GM21526 (cell line): ENCODE measurements around the gene OR2J3.
"Not testable (repeated sequence)": the region's sequence is repeated elsewhere in the genome, so short reads cannot be mapped to it uniquely, and the experiment has no call there.

Experiments used
- ATAC-seq: cut with Tn5 transposase; IDR thresholded peaks from one replicate; pipeline ENCODE4 v1.9.1; 2021; ENCODE audit warnings: moderate library complexity; ENCODE audit not compliant: unreplicated experiment, low FRiP score

Gene OR2J3

DNA sequence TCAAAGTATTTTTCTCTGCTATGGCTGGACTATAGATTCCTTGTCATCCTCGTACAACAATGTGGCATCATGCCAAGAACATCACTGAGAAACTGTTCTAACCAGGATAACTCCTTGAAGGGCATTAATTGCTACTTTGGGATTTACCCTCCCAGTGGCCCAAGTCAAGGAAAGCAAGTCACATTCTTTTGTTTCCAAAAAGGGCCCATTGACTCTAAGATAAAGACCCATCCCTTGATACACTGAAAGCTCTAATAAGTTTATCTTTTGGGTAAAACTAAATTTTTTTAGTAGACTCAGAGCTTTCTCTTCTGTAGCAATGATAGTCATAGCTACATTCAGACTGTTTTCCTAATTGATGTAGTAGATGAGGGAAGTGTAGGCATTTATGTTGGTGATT lies at the start of gene OR2J3:
Gene OR2J3, plus strand, starts transcription at position 301 of the 400 bp plus-strand sequence. CDS start 3,833 bp downstream, outside the sequence.
- no peak for ATAC-seq

DNA sequence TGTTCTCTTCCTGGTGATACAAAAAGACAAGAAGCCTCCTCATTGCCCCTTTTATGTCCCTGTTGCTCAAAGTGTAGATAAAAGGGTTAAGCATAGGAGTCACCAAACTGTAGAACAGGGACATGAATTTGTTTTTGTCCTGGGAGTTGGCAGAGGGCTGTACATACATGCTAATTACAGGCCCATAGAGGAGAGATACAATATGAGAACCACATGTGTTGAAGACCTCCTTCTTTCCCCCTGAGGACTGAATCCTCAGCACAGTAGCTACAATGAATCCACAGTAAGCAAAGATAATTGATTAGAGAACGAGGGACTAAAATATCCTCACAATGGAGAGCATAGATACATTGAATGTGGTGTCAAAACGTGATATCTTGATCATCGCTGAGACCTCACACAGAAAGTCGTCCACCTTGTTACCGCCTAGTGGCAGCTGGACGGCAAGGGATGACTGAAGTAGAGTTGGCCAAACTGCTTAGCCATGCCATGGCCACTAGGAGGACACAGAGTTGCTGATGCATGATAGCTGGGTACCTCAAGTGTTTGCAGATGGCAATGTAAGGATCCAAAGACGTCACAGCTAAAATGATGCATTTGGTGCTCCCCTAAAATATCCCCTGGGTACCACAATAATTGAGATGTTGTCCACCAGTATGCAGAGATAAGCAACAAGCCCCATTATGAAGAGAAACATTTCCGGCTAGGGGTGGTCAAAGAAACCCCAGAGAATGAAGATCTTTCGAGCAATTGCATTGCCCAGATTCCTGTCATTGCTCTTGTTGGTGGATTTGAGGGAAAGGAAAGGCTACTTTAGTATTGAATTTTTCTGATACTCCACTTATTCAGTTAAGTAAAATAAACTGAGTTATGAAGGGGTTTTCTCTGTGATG lies 35.8 kb upstream of the OR2J3 start:
- no peak for ATAC-seq

- ATAC-seq: no peak
Observed at GRCh38 chr6:29079203-29079602, 28.7 kb upstream of the OR2J3 start.

DNA sequence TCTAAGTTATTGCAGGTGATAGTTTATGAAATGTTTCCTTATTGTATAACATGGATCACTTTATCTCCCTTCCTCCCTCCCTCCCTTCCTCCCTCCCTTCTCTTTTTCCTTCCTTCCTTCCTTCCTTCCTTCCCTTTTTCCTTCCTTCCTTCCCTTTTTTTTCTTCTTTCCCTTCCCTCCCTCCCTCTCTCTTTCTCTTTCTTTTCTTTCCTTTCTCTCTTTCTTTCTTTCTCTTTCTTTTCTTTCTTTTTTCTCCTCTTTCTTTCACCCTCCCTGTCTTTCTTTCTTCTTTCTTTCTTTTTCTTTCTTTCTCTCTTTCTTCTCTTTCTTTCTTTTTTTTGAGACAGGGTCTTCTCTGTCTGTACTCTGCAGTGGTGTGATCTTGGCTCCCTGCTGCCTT lies 26.5 kb upstream of the OR2J3 start:
- no peak for ATAC-seq

- ATAC-seq: no peak
Observed at GRCh38 chr6:29082457-29082856, 25.4 kb upstream of the OR2J3 start.

GRCh38 chr6:29087213-29087612 lies 20.6 kb upstream of the OR2J3 start, which contains the start of gene OR2B3:
Gene OR2B3 (minus strand): TSS chr6:29087313. CDS start chr6:29087248, 65 bp downstream.
- ATAC-seq: no peak

DNA sequence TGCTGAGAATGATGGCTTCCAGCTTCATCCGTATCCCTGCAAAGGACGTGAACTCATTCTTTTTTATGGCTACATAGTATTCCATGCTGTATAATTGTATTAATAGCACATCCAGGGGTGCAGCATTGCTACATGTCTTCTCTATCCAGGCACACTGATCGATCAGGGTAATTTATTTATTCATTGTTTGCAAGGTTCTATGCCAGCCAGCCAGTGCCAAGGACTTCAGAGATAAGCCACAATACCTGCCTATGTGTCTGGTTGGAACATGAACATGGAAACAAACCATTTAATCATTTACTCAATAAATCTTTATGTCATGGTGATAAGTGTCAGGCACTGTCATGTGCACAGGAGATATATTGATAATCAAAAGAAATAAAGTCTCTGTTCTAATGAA lies 14.9 kb upstream of the OR2J3 start:
- ATAC-seq: no peak

DNA sequence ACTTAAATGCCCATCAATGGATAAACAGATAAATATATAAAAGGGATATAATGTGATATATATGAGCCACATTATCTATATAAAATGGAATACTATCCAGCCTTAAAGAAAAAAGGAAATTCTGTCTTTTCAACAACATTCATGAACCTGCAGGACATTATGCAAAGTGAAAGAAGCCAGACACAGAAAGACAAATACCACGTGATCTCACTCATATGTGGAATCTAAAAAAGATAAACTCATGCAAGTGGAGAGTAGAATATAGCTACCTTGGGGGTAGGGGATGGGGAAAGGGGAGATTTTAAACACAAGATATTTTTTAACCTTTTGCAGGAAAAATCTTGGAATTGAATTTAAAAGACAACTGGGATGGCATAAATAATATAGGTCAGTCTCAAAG lies 10.1 kb upstream of the OR2J3 start:
- ATAC-seq: no peak

- no peak for ATAC-seq
Observed at GRCh38 chr6:29099190-29099589, 8.7 kb upstream of the OR2J3 start, which contains the start of gene OR2J1. Gene OR2J1 (plus strand): TSS chr6:29099490. CDS start chr6:29100943, 1,453 bp downstream.

DNA sequence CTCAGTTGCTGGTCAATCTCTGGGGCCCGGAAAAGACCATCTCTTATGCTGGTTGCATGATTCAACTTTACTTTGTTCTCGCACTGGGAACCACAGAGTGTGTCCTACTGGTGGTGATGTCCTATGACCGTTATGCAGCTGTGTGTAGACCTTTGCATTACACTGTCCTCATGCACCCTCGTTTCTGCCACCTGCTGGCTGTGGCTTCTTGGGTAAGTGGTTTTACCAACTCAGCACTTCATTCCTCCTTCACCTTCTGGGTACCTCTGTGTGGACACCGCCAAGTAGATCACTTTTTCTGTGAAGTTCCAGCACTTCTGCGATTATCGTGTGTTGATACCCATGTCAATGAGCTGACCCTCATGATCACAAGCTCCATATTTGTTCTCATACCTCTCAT lies 4.3 kb downstream of the OR2J3 start:
- ATAC-seq: no peak

DNA sequence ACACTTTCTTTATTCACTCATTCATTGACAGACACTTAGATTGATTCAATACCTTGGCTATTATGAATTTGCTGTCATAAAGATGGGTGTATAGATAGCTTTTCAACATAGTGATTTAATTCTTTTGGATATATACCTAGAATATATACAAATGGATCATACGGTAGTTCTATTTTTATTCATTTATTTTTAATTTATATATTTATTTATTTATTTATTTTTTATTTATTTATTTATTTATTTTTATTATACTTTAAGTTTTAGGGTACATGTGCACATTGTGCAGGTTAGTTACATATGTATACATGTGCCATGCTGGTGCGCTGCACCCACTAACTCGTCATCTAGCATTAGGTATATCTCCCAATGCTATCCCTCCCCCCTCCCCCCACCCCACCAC lies 7.1 kb downstream of the OR2J3 start:
- not testable (repeated sequence) for ATAC-seq

GRCh38 chr6:29129326-29130012 lies 21.6 kb downstream of the OR2J3 start:
- ATAC-seq: no peak

- no peak for ATAC-seq
Observed at GRCh38 chr6:29130644-29131043, 22.8 kb downstream of the OR2J3 start.

GRCh38 chr6:29131691-29132090 lies 23.8 kb downstream of the OR2J3 start:
- no peak for ATAC-seq

- ATAC-seq: no peak
Observed at GRCh38 chr6:29137724-29138123, 29.9 kb downstream of the OR2J3 start.

- ATAC-seq: no peak
Observed at GRCh38 chr6:29141606-29142005, 33.7 kb downstream of the OR2J3 start.

DNA sequence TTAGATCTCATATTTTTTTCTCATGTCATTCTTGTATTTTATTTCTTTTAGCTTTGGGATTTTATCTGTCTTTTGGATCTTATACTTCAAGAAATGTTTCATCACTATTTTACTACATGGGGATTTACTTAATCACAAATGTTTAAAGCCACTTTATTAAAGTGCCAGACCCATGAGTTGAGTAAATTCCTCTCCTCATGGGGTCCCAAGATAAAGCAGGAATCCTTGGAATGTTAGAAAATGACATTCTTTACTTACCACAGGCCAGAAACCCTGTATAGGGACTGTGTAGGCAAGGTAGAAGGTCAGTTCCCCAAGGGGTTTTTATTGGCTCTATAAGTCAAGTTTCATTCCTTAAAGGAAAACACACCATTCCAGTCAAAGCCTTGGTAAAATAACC lies 34.5 kb downstream of the OR2J3 start:
- no peak for ATAC-seq

DNA sequence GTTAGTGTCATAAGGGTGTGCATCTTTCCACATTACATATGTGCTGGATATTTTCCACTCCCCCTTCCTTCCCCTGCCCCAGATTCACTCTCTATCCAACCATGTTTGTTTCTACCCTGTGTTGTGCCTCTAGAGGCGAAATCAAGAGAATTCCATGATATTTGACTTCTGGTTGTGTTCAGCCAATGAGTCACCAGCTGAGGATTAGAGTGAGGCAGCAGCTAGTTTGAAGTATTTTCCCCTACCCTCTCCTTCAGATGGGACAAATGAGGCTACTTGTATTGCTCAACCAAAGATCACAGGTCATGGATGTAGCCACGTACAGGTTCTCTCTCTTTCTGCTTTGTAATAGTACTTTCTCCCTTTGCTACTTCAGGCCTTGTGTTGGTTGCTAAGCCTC lies 38.3 kb downstream of the OR2J3 start:
- no peak for ATAC-seq

- no peak for ATAC-seq
Observed at GRCh38 chr6:29147074-29147473, 39.2 kb downstream of the OR2J3 start.

DNA sequence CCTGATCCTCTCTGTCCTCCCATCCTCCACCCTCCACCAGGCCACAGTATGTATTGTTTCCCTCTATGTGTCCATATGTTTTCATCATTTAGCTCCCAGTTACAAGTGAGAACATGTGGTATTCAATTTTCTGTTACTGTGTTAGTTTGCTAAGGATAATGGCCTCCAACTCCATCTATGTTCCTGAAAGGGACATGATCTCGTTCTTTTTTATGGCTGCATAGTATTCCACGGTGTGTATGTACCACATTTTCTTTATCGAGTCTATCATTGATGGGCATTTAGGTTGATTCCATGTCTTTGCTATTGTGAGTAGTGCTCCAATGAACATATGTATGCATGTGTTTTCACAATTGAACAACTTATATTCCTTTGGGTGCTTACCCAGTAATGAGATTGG lies 41.6 kb downstream of the OR2J3 start:
- not testable (repeated sequence) for ATAC-seq

DNA sequence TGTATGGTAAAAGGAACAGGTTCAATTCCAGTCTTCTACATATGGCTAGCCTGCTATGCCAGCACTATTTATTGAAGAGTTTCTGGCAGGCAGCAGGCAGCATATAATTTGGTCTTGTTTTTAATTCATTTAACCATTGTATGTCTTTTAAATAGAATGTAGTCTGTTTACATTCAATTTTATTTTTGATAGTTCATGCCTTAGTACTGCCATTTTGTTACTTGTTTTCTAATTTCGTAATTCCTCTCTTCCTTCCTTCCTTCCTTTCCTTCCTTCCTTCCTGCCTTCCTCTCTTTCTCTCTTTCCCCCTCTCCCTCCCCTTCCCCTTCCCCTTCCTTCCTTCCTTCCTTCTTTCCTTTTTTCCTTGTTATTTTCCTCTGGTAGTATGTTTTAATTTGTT lies 45.2 kb downstream of the OR2J3 start:
- no peak for ATAC-seq

DNA sequence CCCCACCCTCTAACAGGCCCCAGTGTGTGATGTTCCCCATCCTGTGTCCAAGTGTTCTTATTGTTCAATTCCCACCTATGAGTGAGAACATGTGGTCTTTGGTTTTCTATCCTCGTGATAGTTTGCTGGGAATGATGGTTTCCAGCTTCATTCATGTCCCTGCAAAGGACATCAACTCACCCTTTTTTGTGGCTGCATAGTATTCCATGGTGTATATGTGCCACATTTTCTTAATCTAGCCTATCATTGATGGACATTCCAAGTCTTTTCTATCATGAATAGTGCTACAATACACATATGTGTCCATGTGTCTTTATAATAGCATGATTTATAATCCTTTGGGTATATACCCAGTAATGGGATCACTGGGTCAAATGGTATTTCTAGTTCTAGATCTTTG lies 47.3 kb downstream of the OR2J3 start:
- not testable (repeated sequence) for ATAC-seq
